ENCODE results near the gene RSPO4. TPM values are rescaled to one million over a fixed set of nuclear protein-coding genes. Genes with fewer than 3 reads are reported as not detected.

RSPO4 gene
- total and polyA plus RNA-seq, 7 donors = 0.09 TPM; not detected in 6

GRCh38 chr20:924639-925038 lies 77.5 kb downstream of the RSPO4 start:
- TF ChIP-seq EP300 (IDR thresholded peaks at IDR 0.05) = no peak
- TF ChIP-seq CTCF (IDR thresholded peaks at IDR 0.05) = no peak
- TF ChIP-seq POLR2A (IDR thresholded peaks at IDR 0.05) = no peak
- no peak for TF ChIP-seq POLR2AphosphoS5 (IDR thresholded peaks at IDR 0.05)
- intact Hi-C loops (cut with DNase I) = no loop called here

GRCh38 chr20:922781-923180 lies 79.3 kb downstream of the RSPO4 start:
- WGBS, 2 donors = 64 to 70% methylated on average over 4 of the region's 4 CpGs
- Histone ChIP-seq H3K4me1 (no peaks in the 10 kb centered on the region), H3K4me3 (no peak overlapping the region), H3K36me3 (no peaks in the 10 kb centered on the region), H3K27me3 (peaks cover 0 to 5% (median 0%) of the 10 kb centered on the region in 3 donors), H3K9me3 (no peaks in the 10 kb centered on the region), H3K27ac (no peak overlapping the region)
- no peak for DNase-seq
- intact Hi-C loops (cut with DNase I) = no loop called here
- TF ChIP-seq CTCF (IDR thresholded peaks at IDR 0.05) (no peak), POLR2AphosphoS5 (IDR thresholded peaks at IDR 0.05) (no peak), EP300 (IDR thresholded peaks at IDR 0.05) (no peak), POLR2A (IDR thresholded peaks at IDR 0.05) (no peak)

More at GRCh38 chr20:924639-925038, 77.5 kb downstream of the RSPO4 start:
- peaks cover 0 to 5% (median 0%) of the 10 kb centered on the region in 3 donors for H3K27me3 ChIP-seq
- no peaks in the 10 kb centered on the region for H3K4me1 ChIP-seq
- H3K27ac ChIP-seq = no peak overlapping the region
- H3K36me3 ChIP-seq = no peaks in the 10 kb centered on the region
- no peaks in the 10 kb centered on the region for H3K9me3 ChIP-seq
- DNase-seq = no peak
- H3K4me3 ChIP-seq = no peak overlapping the region

- Histone ChIP-seq H3K27me3 (no peaks in the 10 kb centered on the region), H3K4me1 (no peaks in the 10 kb centered on the region), H3K36me3 (no peaks in the 10 kb centered on the region), H3K4me3 (no peak overlapping the region), H3K27ac (no peak overlapping the region), H3K9me3 (no peaks in the 10 kb centered on the region)
- DNase-seq = no peak
- TF ChIP-seq CTCF (IDR thresholded peaks at IDR 0.05) (no peak), POLR2AphosphoS5 (IDR thresholded peaks at IDR 0.05) (no peak), POLR2A (IDR thresholded peaks at IDR 0.05) (no peak), EP300 (IDR thresholded peaks at IDR 0.05) (no peak)
- WGBS, 2 donors = 88 to 90% methylated on average over 5 of the region's 5 CpGs
- intact Hi-C loops (cut with DNase I) = no loop called here
Measured at GRCh38 chr20:921068-921467, 81.0 kb downstream of the RSPO4 start.

GRCh38 chr20:920311-920710 lies 81.8 kb downstream of the RSPO4 start:
- Histone ChIP-seq H3K4me3 (no peak overlapping the region), H3K27me3 (no peaks in the 10 kb centered on the region), H3K9me3 (no peaks in the 10 kb centered on the region), H3K27ac (no peak overlapping the region), H3K36me3 (no peaks in the 10 kb centered on the region), H3K4me1 (no peaks in the 10 kb centered on the region)
- no peak for DNase-seq
- intact Hi-C loops (cut with DNase I) = no loop called here
- no peak for TF ChIP-seq CTCF (IDR thresholded peaks at IDR 0.05)
- TF ChIP-seq POLR2A (IDR thresholded peaks at IDR 0.05) = no peak
- 84 to 90% methylated on average over 4 of the region's 4 CpGs for WGBS, 2 donors

- no peaks in the 10 kb centered on the region for H3K4me1 ChIP-seq
- H3K27ac ChIP-seq = no peak overlapping the region
- no peaks in the 10 kb centered on the region for H3K9me3 ChIP-seq
- no peak for TF ChIP-seq EP300 (IDR thresholded peaks at IDR 0.05)
- TF ChIP-seq POLR2AphosphoS5 (IDR thresholded peaks at IDR 0.05) = no peak
- no peak for TF ChIP-seq POLR2A (IDR thresholded peaks at IDR 0.05)
- no peak for TF ChIP-seq CTCF (IDR thresholded peaks at IDR 0.05)
- peaks cover 0 to 1% (median 0%) of the 10 kb centered on the region in 3 donors for H3K27me3 ChIP-seq
- no peak overlapping the region for H3K4me3 ChIP-seq
- WGBS, 2 donors = 74 to 76% methylated on average over 5 of the region's 5 CpGs
- H3K36me3 ChIP-seq = no peaks in the 10 kb centered on the region
- no peak for DNase-seq
- intact Hi-C loops (cut with DNase I) = no loop called here
Measured at GRCh38 chr20:919491-919916, 82.6 kb downstream of the RSPO4 start.

All from sigmoid colon (tissue), 7 donors.